OCI-LY3 (cell line): ENCODE data around the gene CDRT15L2.
"Not testable (repeated sequence)": the region's sequence is repeated elsewhere in the genome, so short reads cannot be mapped to it uniquely, and the experiment has no call there.

ENCODE experiments used
- H2AFZ ChIP-seq: fragments of 200-600, 300-600 bp; shearing (Covaris generic); 2 replicates; pipeline ENCODE4 v1.6.0; 2014; ENCODE audit warnings: antibody characterized with exemption, low read depth, low read length
- H3K27ac ChIP-seq: fragments of 200-600, 300-600 bp; sonication (generic); 2 replicates; pipeline ENCODE4 v1.5.1; 2014; ENCODE audit warnings: mild to moderate bottlenecking, low read length, moderate library complexity, mixed read lengths
- H3K27me3 ChIP-seq: fragments of 200-600, 300-600 bp; sonication (generic); 2 replicates; pipeline ENCODE4 v1.6.1; 2014; ENCODE audit warnings: low read depth, low read length, mixed read lengths
- H3K36me3 ChIP-seq: fragments of 200-600, 300-600 bp; sonication (generic); replicated peaks from 2 replicates; pipeline ENCODE3; 2014; ENCODE audit warnings: low read depth, low read length, mixed read lengths
- H3K4me1 ChIP-seq: fragments of 300-600, 200-600 bp; sonication (generic); 2 replicates; pipeline ENCODE4 v1.6.1; 2014; ENCODE audit warnings: low read length, mixed read lengths
- H3K4me2 ChIP-seq: fragments of 200-600, 300-600 bp; sonication (generic); 2 replicates; pipeline ENCODE4 v1.6.1; 2014; ENCODE audit warnings: low read length, mixed read lengths
- H3K4me3 ChIP-seq: fragments of 300-600, 200-600 bp; sonication (generic); 2 replicates; pipeline ENCODE4 v1.5.1; 2014; ENCODE audit warnings: antibody characterized with exemption, mild to moderate bottlenecking, low read length, moderate library complexity
- H3K79me2 ChIP-seq: fragments of 300-600, 200-600 bp; shearing (Covaris generic); 2 replicates; pipeline ENCODE4 v1.6.1; 2014; ENCODE audit warnings: mild to moderate bottlenecking, low read length, mixed read lengths
- H3K9ac ChIP-seq: fragments of 300-600, 200-600 bp; shearing (Covaris generic); 2 replicates; pipeline ENCODE4 v1.6.0; 2014; ENCODE audit warnings: mild to moderate bottlenecking, low read length, moderate library complexity
- H3K9me3 ChIP-seq: fragments of 200-600, 300-600 bp; shearing (Covaris generic); 2 replicates; pipeline ENCODE4 v1.6.1; 2014; ENCODE audit warnings: low read length, mixed read lengths; ENCODE audit not compliant: insufficient read depth
- H4K20me1 ChIP-seq: fragments of 200-600, 300-600 bp; sonication (generic); 2 replicates; pipeline ENCODE4 v1.6.1; 2016; ENCODE audit warnings: low read length, mixed read lengths; ENCODE audit not compliant: insufficient read depth
- EZH2phosphoT487 ChIP-seq: fragments of 200-600 bp; shearing (Covaris generic); IDR thresholded peaks from 2 replicates; pipeline ENCODE4 v1.6.1; 2018; ENCODE audit warnings: antibody characterized with exemption, mixed run types, low read depth
- TF ChIP-seq, protein P1 (sequence below): fragments of 200-600, 300-600 bp; sonication (generic); IDR thresholded peaks from 2 replicates; pipeline ENCODE4 v1.5.1; 2014; ENCODE audit warnings: antibody characterized with exemption, low read length, low read depth

Gene CDRT15L2

GRCh38 chr17:20613248-20613647, 33.7 kb downstream of the CDRT15L2 start:
- no peaks in the 10 kb centered on the region for H3K9me3 ChIP-seq
- H3K9ac ChIP-seq, result no peak overlapping the region
- TF ChIP-seq, protein P1, sequence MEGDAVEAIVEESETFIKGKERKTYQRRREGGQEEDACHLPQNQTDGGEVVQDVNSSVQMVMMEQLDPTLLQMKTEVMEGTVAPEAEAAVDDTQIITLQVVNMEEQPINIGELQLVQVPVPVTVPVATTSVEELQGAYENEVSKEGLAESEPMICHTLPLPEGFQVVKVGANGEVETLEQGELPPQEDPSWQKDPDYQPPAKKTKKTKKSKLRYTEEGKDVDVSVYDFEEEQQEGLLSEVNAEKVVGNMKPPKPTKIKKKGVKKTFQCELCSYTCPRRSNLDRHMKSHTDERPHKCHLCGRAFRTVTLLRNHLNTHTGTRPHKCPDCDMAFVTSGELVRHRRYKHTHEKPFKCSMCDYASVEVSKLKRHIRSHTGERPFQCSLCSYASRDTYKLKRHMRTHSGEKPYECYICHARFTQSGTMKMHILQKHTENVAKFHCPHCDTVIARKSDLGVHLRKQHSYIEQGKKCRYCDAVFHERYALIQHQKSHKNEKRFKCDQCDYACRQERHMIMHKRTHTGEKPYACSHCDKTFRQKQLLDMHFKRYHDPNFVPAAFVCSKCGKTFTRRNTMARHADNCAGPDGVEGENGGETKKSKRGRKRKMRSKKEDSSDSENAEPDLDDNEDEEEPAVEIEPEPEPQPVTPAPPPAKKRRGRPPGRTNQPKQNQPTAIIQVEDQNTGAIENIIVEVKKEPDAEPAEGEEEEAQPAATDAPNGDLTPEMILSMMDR, result no peak
- TF ChIP-seq EZH2phosphoT487, result no peak
- no peaks in the 10 kb centered on the region for H3K79me2 ChIP-seq
- H3K4me3 ChIP-seq, result no peak overlapping the region
- no peaks in the 10 kb centered on the region for H3K4me1 ChIP-seq
- H3K4me2 ChIP-seq, result no peak overlapping the region
- no peak overlapping the region for H2AFZ ChIP-seq
- H4K20me1 ChIP-seq, result no peaks in the 10 kb centered on the region
- H3K27me3 ChIP-seq, result no peaks in the 10 kb centered on the region
- H3K27ac ChIP-seq, result no peak overlapping the region
- H3K36me3 ChIP-seq, result no peaks in the 10 kb centered on the region

DNA sequence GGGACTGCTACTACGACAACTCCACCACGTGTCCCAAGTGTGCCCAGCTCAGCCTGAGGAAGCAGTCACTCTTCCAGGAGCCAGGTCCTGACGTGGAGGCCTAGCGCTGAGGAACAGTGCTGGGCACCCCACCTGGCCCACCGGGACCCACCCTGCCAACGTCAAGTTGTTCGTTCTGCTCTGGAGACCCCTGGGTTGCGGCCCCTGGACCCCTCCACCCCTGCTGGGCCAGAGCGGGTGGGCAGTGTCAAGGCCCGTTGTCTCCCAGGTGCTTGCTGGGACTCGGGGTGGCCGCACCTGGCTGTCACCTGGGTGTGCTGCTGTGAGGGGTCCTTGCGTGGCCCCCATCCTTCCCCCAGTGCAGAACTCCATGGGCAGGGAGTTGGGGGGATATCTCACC, 34.4 kb downstream of the CDRT15L2 start:
- H3K36me3 ChIP-seq, result no peaks in the 10 kb centered on the region
- H3K79me2 ChIP-seq, result no peaks in the 10 kb centered on the region
- no peak overlapping the region for H3K4me2 ChIP-seq
- no peak overlapping the region for H3K27ac ChIP-seq
- no peaks in the 10 kb centered on the region for H3K27me3 ChIP-seq
- H3K9ac ChIP-seq, result no peak overlapping the region
- H3K4me3 ChIP-seq, result no peak overlapping the region
- no peak for TF ChIP-seq EZH2phosphoT487
- TF ChIP-seq, protein P1, result no peak
- H3K9me3 ChIP-seq, result no peaks in the 10 kb centered on the region
- H3K4me1 ChIP-seq, result no peaks in the 10 kb centered on the region
- no peak overlapping the region for H2AFZ ChIP-seq
- H4K20me1 ChIP-seq, result no peaks in the 10 kb centered on the region

DNA sequence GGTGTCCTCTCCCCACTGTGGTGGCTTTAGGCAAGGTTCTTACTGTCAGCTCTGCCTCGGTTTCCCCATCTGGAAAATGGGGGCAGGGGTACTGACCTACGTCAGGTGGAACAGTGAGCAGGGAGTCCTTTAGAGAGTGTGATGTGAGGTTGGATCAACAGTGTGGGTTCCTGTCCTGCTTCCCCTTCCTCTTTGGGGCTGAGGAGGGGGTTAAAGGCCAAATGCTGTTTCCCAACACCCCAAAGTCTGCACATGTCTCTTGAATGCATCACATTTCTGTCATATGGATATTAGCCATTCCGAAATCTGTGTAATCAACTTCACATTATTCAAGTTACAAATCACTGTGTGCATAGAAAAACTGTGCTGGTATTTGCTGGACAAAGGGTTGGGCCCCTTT, 35.9 kb downstream of the CDRT15L2 start:
- H3K4me2 ChIP-seq, H3K36me3 ChIP-seq, H3K27me3 ChIP-seq, H3K27ac ChIP-seq, H2AFZ ChIP-seq, H3K9ac ChIP-seq, H3K9me3 ChIP-seq, H3K4me3 ChIP-seq, H3K4me1 ChIP-seq, H4K20me1 ChIP-seq, H3K79me2 ChIP-seq: not testable (repeated sequence)
